IPS DF 6.9 (cell line): ENCODE data around the gene RPE.
A peak's percentile ranks its signal among the peaks of the same experiment; 100 is the strongest.

Experiments used
- DNase-seq: peaks from one replicate; pipeline ENCODE4 v3.0.0-alpha.2; 2013; ENCODE audit warnings: low read depth, low spot score
- H3K27ac ChIP-seq: one replicate; pipeline ENCODE4 v1.5.1; 2013; ENCODE audit warnings: low read length, control low read depth
- H3K27me3 ChIP-seq: 2 replicates; pipeline ENCODE4 v1.6.1; 2013; ENCODE audit warnings: mild to moderate bottlenecking, low read length; ENCODE audit not compliant: control insufficient read depth, insufficient read depth
- H3K36me3 ChIP-seq: 2 replicates; pipeline ENCODE4 v1.6.1; 2013; ENCODE audit warnings: low read length; ENCODE audit not compliant: control insufficient read depth, insufficient read depth
- H3K4me1 ChIP-seq: 2 replicates; pipeline ENCODE4 v1.6.1; 2013; ENCODE audit warnings: low read length; ENCODE audit not compliant: control insufficient read depth, insufficient read depth
- H3K4me3 ChIP-seq: 2 replicates; pipeline ENCODE4 v1.5.1; 2013; ENCODE audit warnings: mild to moderate bottlenecking, low read length
- H3K9me3 ChIP-seq: 2 replicates; pipeline ENCODE4 v1.6.1; 2013; ENCODE audit warnings: low read length, inconsistent platforms; ENCODE audit not compliant: control insufficient read depth, insufficient read depth
- WGBS: extraction: QIAGEN DNeasy Blood & Tissue Kit; methylation state at CpG from one replicate; pipeline ENCODE4 v1.1.7; 2013; ENCODE audit warnings: mixed read lengths, missing lambda C conversion rate; ENCODE audit not compliant: insufficient read length, insufficient coverage; 5-methylcytosine and 5-hydroxymethylcytosine counted together

The RPE gene

GRCh38 chr2:210002158-210003157 is at the start of gene RPE:
Gene RPE, plus strand, starts transcription at chr2:210002638. Its CDS starts 24 bp downstream, at chr2:210002662.
- WGBS, result no CpG with 5 or more reads among the region's 58 CpGs
- Histone ChIP-seq H3K36me3 (no peaks in the 10 kb centered on the region), H3K27me3 (no peaks in the 10 kb centered on the region), H3K27ac (no peak within 1 kb of the TSS), H3K4me1 (no peaks in the 10 kb centered on the region), H3K4me3 (peak within 1 kb of the TSS; percentile 97), H3K9me3 (no peaks in the 10 kb centered on the region)
- peak; percentile 87 for DNase-seq

- no peak overlapping the region for H3K4me3 ChIP-seq
- peaks cover 2% of the 10 kb centered on the region; the same call in 1 of the 2 replicates for H3K4me1 ChIP-seq
- no CpG with 5 or more reads among the region's 2 CpGs for WGBS
- H3K27ac ChIP-seq, result no peak overlapping the region
- H3K9me3 ChIP-seq, result no peaks in the 10 kb centered on the region
- H3K27me3 ChIP-seq, result no peaks in the 10 kb centered on the region; the same call in 1 of the 2 replicates
- DNase-seq, result no peak
- H3K36me3 ChIP-seq, result no peaks in the 10 kb centered on the region
Observed at GRCh38 chr2:209956271-209956670, 46.2 kb upstream of the RPE start.

GRCh38 chr2:209958016-209958415 is 44.4 kb upstream of the RPE start:
- WGBS, result no CpG with 5 or more reads among the region's 2 CpGs
- peaks cover 2% of the 10 kb centered on the region; the same call in 1 of the 2 replicates for H3K4me1 ChIP-seq
- H3K27me3 ChIP-seq, result no peaks in the 10 kb centered on the region; the same call in 1 of the 2 replicates
- no peak overlapping the region for H3K4me3 ChIP-seq
- no peaks in the 10 kb centered on the region for H3K36me3 ChIP-seq
- DNase-seq, result no peak
- no peaks in the 10 kb centered on the region for H3K9me3 ChIP-seq
- no peak overlapping the region for H3K27ac ChIP-seq

GRCh38 chr2:209960045-209960444 is 42.4 kb upstream of the RPE start:
- H3K4me3 ChIP-seq, result no peak overlapping the region
- no peaks in the 10 kb centered on the region for H3K9me3 ChIP-seq
- peaks cover 2% of the 10 kb centered on the region; the same call in 1 of the 2 replicates for H3K4me1 ChIP-seq
- no peaks in the 10 kb centered on the region for H3K36me3 ChIP-seq
- no peaks in the 10 kb centered on the region; the same call in 1 of the 2 replicates for H3K27me3 ChIP-seq
- no peak overlapping the region for H3K27ac ChIP-seq
- WGBS, result no CpG with 5 or more reads among the region's 7 CpGs
- no peak for DNase-seq

DNA sequence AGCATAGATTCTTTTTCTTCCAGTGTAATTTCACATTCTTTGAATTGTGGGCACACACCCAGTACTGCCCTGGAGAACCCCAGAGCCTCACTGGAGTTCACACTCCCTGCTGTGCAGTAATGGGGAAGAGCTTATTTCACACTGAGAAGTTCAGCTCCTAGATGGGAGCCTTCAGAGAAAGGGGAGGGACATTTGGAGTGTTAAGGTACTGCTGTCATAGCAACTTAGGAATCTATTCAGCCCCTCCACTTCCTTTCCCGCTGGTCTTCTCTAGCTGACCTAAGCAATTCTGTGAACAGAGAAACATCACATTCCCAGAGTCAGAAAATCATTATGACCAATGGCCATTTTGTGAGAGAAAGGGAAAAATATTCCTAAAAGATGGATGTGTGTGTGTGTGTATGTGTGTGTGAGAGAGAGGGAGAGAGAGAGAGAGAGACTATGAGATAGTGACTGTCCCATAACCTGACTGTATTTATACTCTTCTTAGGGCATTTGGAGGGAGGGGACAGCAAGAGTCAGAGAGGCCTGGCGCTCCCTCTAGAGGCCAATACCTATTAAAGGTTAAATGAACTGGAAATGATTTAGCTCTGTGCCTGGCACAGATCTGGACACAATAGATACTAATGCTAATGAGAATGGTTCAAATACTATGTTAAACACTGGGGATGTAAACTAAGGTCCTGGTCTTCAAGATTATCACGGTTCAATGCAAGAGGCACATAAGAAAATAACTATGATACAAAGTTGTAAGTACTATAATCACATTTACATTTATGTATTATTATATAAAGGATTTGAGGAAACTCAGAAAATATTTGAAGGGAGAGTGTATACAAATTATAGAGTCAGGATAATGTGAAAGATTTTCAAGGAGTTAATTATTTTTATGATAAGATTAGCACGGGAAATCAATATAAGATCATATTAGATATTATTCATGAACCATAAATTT is 41.5 kb upstream of the RPE start:
- H3K36me3 ChIP-seq, result no peaks in the 10 kb centered on the region
- H3K9me3 ChIP-seq, result no peaks in the 10 kb centered on the region
- H3K27ac ChIP-seq, result no peak overlapping the region
- H3K4me3 ChIP-seq, result no peak overlapping the region
- no peaks in the 10 kb centered on the region; the same call in 1 of the 2 replicates for H3K27me3 ChIP-seq
- WGBS, result no CpG with 5 or more reads among the region's 4 CpGs
- peak; percentile 61 for DNase-seq
- H3K4me1 ChIP-seq, result peaks cover 2% of the 10 kb centered on the region; the same call in 1 of the 2 replicates

DNA sequence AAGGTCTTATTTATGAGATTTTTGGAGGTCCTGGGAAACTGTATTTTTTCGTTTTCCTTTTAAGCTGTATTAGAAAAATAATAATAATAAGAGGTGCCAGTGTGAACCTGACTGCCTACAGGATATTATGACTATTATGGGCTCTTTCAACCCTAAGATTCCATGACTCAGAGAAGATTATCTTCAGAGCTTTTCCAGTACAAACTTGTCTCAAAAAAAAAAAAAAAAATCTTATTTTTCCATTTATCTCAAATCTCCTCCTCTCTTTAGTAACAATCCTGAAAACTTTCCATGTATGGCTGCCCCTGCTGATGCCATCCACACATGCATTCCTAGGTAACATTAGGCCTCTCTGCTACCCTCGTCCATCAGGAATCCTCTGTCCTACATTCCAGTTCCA is 36.7 kb upstream of the RPE start:
- WGBS, result no CpG with 5 or more reads among the region's 2 CpGs
- no peak for DNase-seq
- H3K4me3 ChIP-seq, result no peak overlapping the region

DNA sequence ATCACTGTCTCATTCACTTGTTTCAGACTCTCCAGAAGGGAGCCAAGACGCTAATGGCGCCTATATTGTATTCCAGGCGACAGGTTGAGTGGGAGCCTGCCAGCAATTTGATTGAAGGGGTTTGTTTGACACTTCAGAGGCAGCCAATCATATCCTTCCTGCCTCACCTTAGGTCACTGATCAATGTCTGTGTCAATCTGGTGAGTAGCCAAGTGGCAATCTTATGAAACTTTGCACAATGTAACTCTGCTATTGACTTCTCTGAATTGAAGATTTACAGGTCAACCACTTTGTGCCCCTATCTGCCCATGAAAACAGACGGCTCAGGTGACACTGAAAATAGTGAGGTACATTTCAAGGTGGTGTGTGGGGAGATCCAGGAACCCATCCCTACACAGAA is 32.7 kb upstream of the RPE start:
- H3K4me1 ChIP-seq, result no peaks in the 10 kb centered on the region
- no peaks in the 10 kb centered on the region for H3K9me3 ChIP-seq
- H3K27me3 ChIP-seq, result no peaks in the 10 kb centered on the region
- H3K36me3 ChIP-seq, result no peaks in the 10 kb centered on the region
- H3K4me3 ChIP-seq, result no peak overlapping the region
- DNase-seq, result no peak
- WGBS, result no CpG with 5 or more reads among the region's 4 CpGs
- no peak overlapping the region for H3K27ac ChIP-seq

More for the DNA sequence above, 36.7 kb upstream of the RPE start:
- Histone ChIP-seq H3K4me1 (peaks cover 2% of the 10 kb centered on the region; the same call in 1 of the 2 replicates), H3K36me3 (no peaks in the 10 kb centered on the region), H3K27ac (no peak overlapping the region), H3K27me3 (no peaks in the 10 kb centered on the region), H3K9me3 (no peaks in the 10 kb centered on the region)

- H3K27me3 ChIP-seq, result no peaks in the 10 kb centered on the region
- no CpG with 5 or more reads among the region's 2 CpGs for WGBS
- DNase-seq, result no peak
- H3K4me1 ChIP-seq, result no peaks in the 10 kb centered on the region
- no peak overlapping the region for H3K4me3 ChIP-seq
- no peaks in the 10 kb centered on the region for H3K9me3 ChIP-seq
- no peaks in the 10 kb centered on the region for H3K36me3 ChIP-seq
- H3K27ac ChIP-seq, result no peak overlapping the region
Observed at GRCh38 chr2:209970271-209970670, 32.2 kb upstream of the RPE start.

- Histone ChIP-seq H3K27ac (no peak overlapping the region), H3K27me3 (no peaks in the 10 kb centered on the region), H3K36me3 (no peaks in the 10 kb centered on the region), H3K9me3 (no peaks in the 10 kb centered on the region), H3K4me3 (no peak overlapping the region), H3K4me1 (no peaks in the 10 kb centered on the region)
- WGBS, result no CpG with 5 or more reads among the region's 4 CpGs
- DNase-seq, result no peak
Observed at GRCh38 chr2:209970711-209971110, 31.7 kb upstream of the RPE start.

DNA sequence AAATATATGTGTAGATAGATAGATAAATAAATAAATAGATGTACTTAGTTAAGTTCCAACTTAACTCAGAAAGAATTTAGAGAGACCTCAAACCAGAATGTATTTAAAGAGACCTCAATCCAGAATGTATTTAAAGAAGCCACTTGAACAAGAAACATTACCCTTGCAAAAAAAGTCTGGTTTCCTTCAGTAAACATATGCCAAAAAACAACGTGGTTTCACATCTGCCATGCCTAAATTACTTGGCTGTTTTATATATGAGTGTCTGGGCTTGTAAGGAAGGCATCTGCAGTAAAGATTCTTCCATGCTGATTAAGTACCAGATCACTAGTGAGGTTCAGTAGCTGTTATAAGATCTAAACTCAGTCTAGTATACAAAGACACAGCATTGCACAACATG is 29.1 kb upstream of the RPE start:
- Histone ChIP-seq H3K27me3 (no peaks in the 10 kb centered on the region), H3K4me3 (no peak overlapping the region), H3K9me3 (no peaks in the 10 kb centered on the region), H3K36me3 (no peaks in the 10 kb centered on the region), H3K27ac (no peak overlapping the region), H3K4me1 (no peaks in the 10 kb centered on the region)
- no peak for DNase-seq
- no CpG with 5 or more reads among the region's 1 CpG for WGBS
